Uterus (tissue), 4 donors: ENCODE results near the gene TIMP3. TPM values are rescaled to one million over a fixed set of nuclear protein-coding genes. Genes with fewer than 3 reads are reported as not detected.
A peak's percentile ranks its signal among the peaks of the same experiment; 100 is the strongest.

Experiments
- DNase-seq, 2 donors: peaks; one replicate each; pipeline ENCODE4 v3.0.0-alpha.2; 2019 to 2020
- H3K27ac ChIP-seq, 2 donors: fragments of 200-600 bp; sonication (generic); 1 replicate in 1 of 2; 2 replicates in 1 of 2; pipeline ENCODE4 v1.5.1; 2016 to 2018
- H3K27me3 ChIP-seq, 2 donors: fragments of 200-600 bp; sonication (generic); one replicate each; pipeline ENCODE4 v1.5.1; 2018 to 2019; ENCODE audit warnings: control low read depth in 1 of 2
- H3K36me3 ChIP-seq, 2 donors: fragments of 200-600 bp; sonication (generic); one replicate each; pipeline ENCODE4 v1.5.1; 2019; ENCODE audit warnings: control low read depth in 1 of 2
- H3K4me1 ChIP-seq, 2 donors: fragments of 200-600 bp; sonication (generic); one replicate each; pipeline ENCODE4 v1.5.1; 2018 to 2019; ENCODE audit warnings: control low read depth in 1 of 2
- H3K4me3 ChIP-seq, 2 donors: fragments of 200-600 bp; sonication (generic); 1 replicate in 1 of 2; 2 replicates in 1 of 2; pipeline ENCODE4 v1.5.1; 2018 to 2019; ENCODE audit warnings: mild to moderate bottlenecking in 1 of 2
- H3K9me3 ChIP-seq, 2 donors: fragments of 200-600 bp; sonication (generic); one replicate each; pipeline ENCODE4 v1.5.1; 2019; ENCODE audit warnings: control low read depth in 1 of 2
- CTCF ChIP-seq, 4 experiments: fragments of 200-600 bp in 2 of 4; fragments of 450-650 bp in 2 of 4; sonication (generic) in 2 of 4; IDR thresholded peaks; one replicate each; pipeline ENCODE4 v1.5.1; 2016 to 2019; ENCODE audit warnings: antibody characterized with exemption in 4 of 4, mild to moderate bottlenecking in 2 of 4, moderate library complexity in 1 of 4
- POLR2A ChIP-seq, 2 donors: fragments of 450-650 bp; IDR thresholded peaks; one replicate each; pipeline ENCODE4 v1.6.1; 2016; ENCODE audit warnings: antibody characterized with exemption in 2 of 2, mild to moderate bottlenecking in 1 of 2, moderate library complexity in 1 of 2
- intact Hi-C: fragments of 100-400 bp; cut with DNase I; formaldehyde crosslinking; loops from one replicate; pipeline ENCODE4 v1.15.1; 2023; ENCODE audit warnings: low total_unique reads
- total RNA-seq, 4 donors: library from RNA; depleted of rRNA in 3 of 4; stranded (reverse); fragments of >200 nt in 3 of 4; gene quantifications; one replicate each; pipeline versions ENCODE4 v1.1.0 to v1.2.4, GENCODE V29; 2014 to 2023
- donor health status: DM: yes; HTN: yes; CAD: no.

TIMP3 gene
- total RNA-seq, 4 donors from 2014 or later: 192 to 702 (median 423) TPM

- peak overlapping the region; percentile 92 to 95 for H3K27ac ChIP-seq
- TF ChIP-seq POLR2A (IDR thresholded peaks at IDR 0.05): no peak
- no peak for TF ChIP-seq CTCF (IDR thresholded peaks at IDR 0.05)
- no peaks in the 10 kb centered on the region for H3K36me3 ChIP-seq
- no peaks in the 10 kb centered on the region for H3K9me3 ChIP-seq
- no peaks in the 10 kb centered on the region for H3K27me3 ChIP-seq
- DNase-seq: no peak
- H3K4me3 ChIP-seq: peak overlapping the region; percentile 80 to 86
- H3K4me1 ChIP-seq: peaks cover 0 to 6% of the 10 kb centered on the region in 2 donors
- intact Hi-C loops: no loop called here
Observed at GRCh38 chr22:32802237-32802765, 796 bp downstream of the TIMP3 start.

GRCh38 chr22:32803020-32803737, 1.7 kb downstream of the TIMP3 start:
- Histone ChIP-seq H3K27me3 (no peaks in the 10 kb centered on the region), H3K4me1 (peaks cover 0 to 6% of the 10 kb centered on the region in 2 donors), H3K4me3 (peak overlapping the region; percentile 80 to 86), H3K27ac (peak overlapping the region; percentile 92 to 95), H3K36me3 (no peaks in the 10 kb centered on the region), H3K9me3 (no peaks in the 10 kb centered on the region)
- intact Hi-C loops: no loop called here
- TF ChIP-seq POLR2A (IDR thresholded peaks at IDR 0.05) (no peak), CTCF (IDR thresholded peaks at IDR 0.05) (no peak)
- DNase-seq: peak; percentile 54 to 60

GRCh38 chr22:32803738-32804435, 2.4 kb downstream of the TIMP3 start:
- Histone ChIP-seq H3K27ac (peak overlapping the region; percentile 92 to 95), H3K4me3 (peak overlapping the region; percentile 80 to 86), H3K36me3 (no peaks in the 10 kb centered on the region), H3K9me3 (no peaks in the 10 kb centered on the region), H3K27me3 (no peaks in the 10 kb centered on the region), H3K4me1 (peaks cover 0 to 6% of the 10 kb centered on the region in 2 donors)
- no peak for TF ChIP-seq POLR2A (IDR thresholded peaks at IDR 0.05)
- no peak for TF ChIP-seq CTCF (IDR thresholded peaks at IDR 0.05)
- peak in 1 of 2 donors; percentile 66 for DNase-seq
- intact Hi-C loops: no loop called here

GRCh38 chr22:32804531-32805360, 3.2 kb downstream of the TIMP3 start:
- H3K36me3 ChIP-seq: no peaks in the 10 kb centered on the region
- peak in 1 of 2 donors; percentile 35 for DNase-seq
- no peak for TF ChIP-seq POLR2A (IDR thresholded peaks at IDR 0.05)
- TF ChIP-seq CTCF (IDR thresholded peaks at IDR 0.05): no peak
- peak overlapping the region; percentile 92 to 95 for H3K27ac ChIP-seq
- H3K4me1 ChIP-seq: peaks cover 0 to 6% of the 10 kb centered on the region in 2 donors
- no peaks in the 10 kb centered on the region for H3K9me3 ChIP-seq
- intact Hi-C loops: no loop called here
- no peaks in the 10 kb centered on the region for H3K27me3 ChIP-seq
- peak overlapping the region; percentile 80 to 86 for H3K4me3 ChIP-seq
